ENCODE results near the gene NME7.

The NME7 gene

DNA sequence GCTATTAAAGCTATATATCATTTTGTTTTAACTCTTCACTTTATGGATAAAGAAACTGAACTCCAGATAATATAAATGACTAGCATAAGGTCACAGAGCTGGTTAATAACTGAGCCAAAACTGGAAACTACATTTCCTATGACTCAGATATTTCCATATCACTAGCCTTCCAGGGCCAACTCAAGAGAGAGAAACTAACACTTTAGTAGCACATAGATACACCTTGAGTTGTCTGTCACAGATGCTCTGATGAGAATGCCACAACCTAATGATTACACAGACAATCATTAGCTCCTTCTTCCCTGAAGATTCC, 40.7 kb downstream of the NME7 start:
- DNase-seq = no peak
- Histone ChIP-seq H3K27ac (no peak overlapping the region), H3K9me3 (ENCODE audit: severe bottlenecking) (no peaks in the 10 kb centered on the region), H3K4me3 (ENCODE audit: low read depth, low read length) (no peak overlapping the region), H3K27me3 (ENCODE audit: insufficient read depth, low read depth, severe bottlenecking) (no peaks in the 10 kb centered on the region), H3K36me3 (no peaks in the 10 kb centered on the region)
- no peak for TF ChIP-seq CTCF (IDR thresholded peaks at IDR 0.05; ENCODE audit: low read depth, low read length)

DNA sequence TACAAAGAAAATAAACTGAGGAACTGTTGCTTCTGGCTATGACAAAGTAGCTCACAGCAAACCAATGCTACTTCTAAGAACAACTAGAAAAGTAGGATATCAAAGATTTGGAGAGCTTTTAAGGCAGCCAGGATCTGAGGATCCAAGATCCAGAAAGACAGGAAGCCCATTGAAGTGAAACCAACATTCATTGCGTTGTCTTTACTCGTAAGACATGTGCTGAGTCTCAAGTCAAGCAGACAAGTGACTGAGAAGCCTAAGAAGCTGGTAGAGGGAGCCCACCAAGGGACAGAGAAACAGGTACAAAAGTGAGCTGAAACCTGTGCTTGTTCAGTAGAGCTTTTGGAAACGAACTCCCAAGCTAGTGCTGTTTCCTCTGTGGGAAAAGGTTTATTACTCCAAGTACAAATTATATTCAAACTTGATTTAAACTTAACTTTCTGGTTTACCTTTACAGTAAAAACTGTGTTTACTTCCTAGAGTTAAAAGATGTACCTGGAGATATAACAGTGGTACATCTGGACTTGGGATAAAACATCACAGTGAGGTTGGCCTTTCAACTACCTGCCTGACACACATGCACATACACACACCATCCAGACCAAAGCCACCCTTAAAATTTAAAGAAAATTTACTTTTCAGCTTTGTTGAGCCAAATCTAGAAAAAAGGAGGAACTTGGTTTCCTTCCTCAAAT, 41.2 kb downstream of the NME7 start:
- H3K36me3 ChIP-seq = no peaks in the 10 kb centered on the region
- no peak overlapping the region for H3K4me3 ChIP-seq (ENCODE audit: low read depth, low read length)
- TF ChIP-seq CTCF (IDR thresholded peaks at IDR 0.05; ENCODE audit: low read depth, low read length) = no peak
- H3K27ac ChIP-seq = no peak overlapping the region
- H3K9me3 ChIP-seq (ENCODE audit: severe bottlenecking) = no peaks in the 10 kb centered on the region
- no peak for DNase-seq
- no peaks in the 10 kb centered on the region for H3K27me3 ChIP-seq (ENCODE audit: insufficient read depth, low read depth, severe bottlenecking)

DNA sequence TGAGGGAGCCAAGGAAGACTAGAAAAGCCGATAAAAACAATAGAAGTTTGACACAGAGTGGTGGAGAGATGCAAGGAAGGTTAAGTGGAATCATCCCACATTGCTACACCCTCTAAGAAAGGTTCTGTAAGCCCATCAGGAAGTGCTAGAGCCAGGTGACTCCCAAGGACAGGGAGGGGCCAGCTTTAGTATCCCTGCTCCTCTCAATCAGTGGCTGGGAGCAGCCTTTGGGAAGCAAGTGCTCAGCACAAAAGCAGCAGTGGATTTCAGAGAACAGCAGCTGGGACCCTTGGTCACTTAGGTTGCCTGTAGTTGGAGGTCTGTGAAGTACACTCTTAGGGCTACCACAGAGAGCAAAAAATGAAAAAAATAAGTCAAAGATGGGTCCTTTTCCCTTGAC, 42.5 kb downstream of the NME7 start:
- no peak overlapping the region for H3K27ac ChIP-seq
- H3K36me3 ChIP-seq = no peaks in the 10 kb centered on the region
- no peak for DNase-seq
- no peaks in the 10 kb centered on the region for H3K9me3 ChIP-seq (ENCODE audit: severe bottlenecking)
- H3K4me3 ChIP-seq (ENCODE audit: low read depth, low read length) = no peak overlapping the region
- no peaks in the 10 kb centered on the region for H3K27me3 ChIP-seq (ENCODE audit: insufficient read depth, low read depth, severe bottlenecking)
- no peak for TF ChIP-seq CTCF (IDR thresholded peaks at IDR 0.05; ENCODE audit: low read depth, low read length)

- no peaks in the 10 kb centered on the region for H3K27me3 ChIP-seq (ENCODE audit: insufficient read depth, low read depth, severe bottlenecking)
- DNase-seq = no peak
Observed at GRCh38 chr1:169322138-169322537, 45.5 kb downstream of the NME7 start.

DNA sequence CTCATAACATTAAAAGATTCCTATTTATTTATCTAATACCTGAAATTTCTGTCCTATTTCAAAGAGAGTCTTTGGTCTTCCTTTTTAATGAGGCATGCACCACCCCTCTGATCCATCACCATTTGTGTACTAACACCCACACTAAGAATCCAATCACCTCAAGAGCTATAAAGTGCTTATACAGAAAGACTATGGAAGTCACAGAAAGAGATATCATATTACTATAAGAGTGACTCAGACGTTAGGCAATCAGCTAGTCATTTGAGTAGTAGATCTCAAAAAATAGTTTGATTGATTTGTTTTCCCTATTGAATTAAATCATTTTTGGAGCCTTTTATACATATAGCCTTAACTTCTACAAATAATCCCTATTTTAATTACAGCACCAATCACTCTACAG, 46.1 kb downstream of the NME7 start:
- Histone ChIP-seq H3K36me3 (no peaks in the 10 kb centered on the region), H3K27me3 (ENCODE audit: insufficient read depth, low read depth, severe bottlenecking) (no peaks in the 10 kb centered on the region), H3K27ac (no peak overlapping the region), H3K4me3 (ENCODE audit: low read depth, low read length) (no peak overlapping the region), H3K9me3 (ENCODE audit: severe bottlenecking) (no peaks in the 10 kb centered on the region)
- TF ChIP-seq CTCF (IDR thresholded peaks at IDR 0.05; ENCODE audit: low read depth, low read length) = no peak
- DNase-seq = no peak

More at GRCh38 chr1:169322138-169322537, 45.5 kb downstream of the NME7 start:
- H3K9me3 ChIP-seq (ENCODE audit: severe bottlenecking) = no peaks in the 10 kb centered on the region
- no peaks in the 10 kb centered on the region for H3K36me3 ChIP-seq
- no peak overlapping the region for H3K27ac ChIP-seq
- no peak for TF ChIP-seq CTCF (IDR thresholded peaks at IDR 0.05; ENCODE audit: low read depth, low read length)
- no peak overlapping the region for H3K4me3 ChIP-seq (ENCODE audit: low read depth, low read length)
